B cell (primary cell): ENCODE measurements around the gene HOXB13. TPM values are rescaled to one million over a fixed set of nuclear protein-coding genes. Genes with fewer than 3 reads are reported as not detected.
A peak's percentile ranks its signal among the peaks of the same experiment; 100 is the strongest.

Source experiments
- ATAC-seq: fragments of 200-7000 bp; cut with Tn5 transposase; one replicate; pipeline ENCODE4 v1.10.0; 2021; ENCODE audit warnings: low read depth, mild to moderate bottlenecking, moderate number of reproducible peaks, moderate library complexity
- CTCF ChIA-PET: fragments of 350-600 bp; sonication (Branson Sonifier 250); formaldehyde crosslinking; loops from one replicate; lab custom pipeline; 2021; ENCODE audit warnings: antibody characterized with exemption, inconsistent platforms; lab: Charles Lee
- POLR2A ChIA-PET: fragments of 350-600 bp; sonication (Branson Sonifier 250); formaldehyde crosslinking; loops from one replicate; lab custom pipeline; 2021; ENCODE audit warnings: antibody characterized with exemption; lab: Charles Lee
- DNase-seq: peaks from one replicate; pipeline ENCODE4 v3.0.0; 2013
- H2AFZ ChIP-seq: 2 replicates; pipeline ENCODE4 v1.6.1; 2012; ENCODE audit warnings: mild to moderate bottlenecking, low read depth, low read length; ENCODE audit not compliant: insufficient read depth, poor library complexity, severe bottlenecking
- H3K27ac ChIP-seq, 2 donors: 1 replicate in 1 of 2; 2 replicates in 1 of 2; pipeline ENCODE4 v1.5.1; 2012 to 2013; ENCODE audit warnings: low read length in 2 of 2, mild to moderate bottlenecking in 2 of 2, moderate library complexity in 1 of 2
- H3K27me3 ChIP-seq, 4 experiments: fragments of 200-600 bp in 1 of 4; sonication (generic) in 1 of 4; replicated peaks in 1 of 4; 1 replicate in 2 of 4; 2 replicates in 2 of 4; pipeline versions ENCODE4 v1.6.1 to v1.7.0; 2013 to 2016; ENCODE audit warnings: low read length in 3 of 4, mild to moderate bottlenecking in 2 of 4, mixed read lengths in 1 of 4, moderate library complexity in 1 of 4; ENCODE audit not compliant: insufficient read depth in 4 of 4, control insufficient read depth in 3 of 4; ENCODE audit errors: control extremely low read depth in 1 of 4
- H3K36me3 ChIP-seq, 2 experiments: replicated peaks in 1 of 2; 1 replicate in 1 of 2; 2 replicates in 1 of 2; pipeline versions ENCODE4 v1.6.1 to v1.7.1; 2013; ENCODE audit warnings: low read length in 1 of 2; ENCODE audit not compliant: insufficient read depth in 2 of 2, control insufficient read depth in 1 of 2; ENCODE audit errors: control extremely low read depth in 1 of 2, extremely low read depth in 1 of 2
- H3K4me1 ChIP-seq, 2 donors: fragments of 200-600 bp in 1 of 2; sonication (generic) in 1 of 2; 1 replicate in 1 of 2; 2 replicates in 1 of 2; pipeline versions ENCODE4 v1.5.1 to v1.6.1; 2013 to 2017; ENCODE audit warnings: low read length in 2 of 2; ENCODE audit not compliant: control insufficient read depth in 2 of 2, insufficient read depth in 2 of 2
- H3K4me2 ChIP-seq: replicated peaks from 2 replicates; pipeline ENCODE3; 2012; ENCODE audit warnings: mild to moderate bottlenecking, low read depth, low read length; ENCODE audit not compliant: poor library complexity, severe bottlenecking
- H3K4me3 ChIP-seq, 5 experiments: fragments of 200-600 bp in 1 of 5; sonication (generic) in 1 of 5; 1 replicate in 3 of 5; 2 replicates in 2 of 5; pipeline versions ENCODE4 v1.5.1 to v1.7.0; 2011 to 2016; ENCODE audit warnings: low read length in 4 of 5, mild to moderate bottlenecking in 4 of 5, low read depth in 2 of 5, control low read depth in 1 of 5, moderate library complexity in 1 of 5; ENCODE audit not compliant: insufficient read depth in 1 of 5; ENCODE audit errors: control extremely low read depth in 1 of 5, extremely low read depth in 1 of 5
- H3K79me2 ChIP-seq: fragments of 200-600 bp; sonication (generic); one replicate; pipeline ENCODE4 v1.6.0; 2016; ENCODE audit warnings: low read length; ENCODE audit not compliant: control insufficient read depth, insufficient read depth
- H3K9ac ChIP-seq: fragments of 200-600 bp; sonication (generic); 2 replicates; pipeline ENCODE4 v1.6.1; 2017; ENCODE audit warnings: mild to moderate bottlenecking, low read length, moderate library complexity
- H3K9me3 ChIP-seq, 3 donors: one replicate each; pipeline versions ENCODE4 v1.6.1 to v1.7.1; 2013; ENCODE audit warnings: low read length in 2 of 3; ENCODE audit not compliant: control insufficient read depth in 2 of 3, insufficient read depth in 1 of 3; ENCODE audit errors: control extremely low read depth in 1 of 3
- H4K20me1 ChIP-seq: 2 replicates; pipeline ENCODE4 v1.6.0; 2012; ENCODE audit warnings: mild to moderate bottlenecking, low read length; ENCODE audit not compliant: insufficient read depth, control insufficient read depth, poor library complexity, severe bottlenecking
- H3K27ac Mint-ChIP-seq: one replicate; pipeline ENCODE4 v1.8.0; 2021; ENCODE audit warnings: mixed read lengths
- H3K27me3 Mint-ChIP-seq: one replicate; pipeline ENCODE4 v1.8.0; 2021; ENCODE audit warnings: mixed read lengths
- H3K4me1 Mint-ChIP-seq: one replicate; pipeline ENCODE4 v1.8.0; 2021; ENCODE audit warnings: mixed read lengths
- H3K4me3 Mint-ChIP-seq: one replicate; pipeline ENCODE4 v1.8.0; 2021; ENCODE audit warnings: mixed read lengths
- H3K9me3 Mint-ChIP-seq: one replicate; pipeline ENCODE4 v1.8.0; 2022; ENCODE audit warnings: mixed read lengths; ENCODE audit not compliant: insufficient read depth
- CTCF ChIP-seq: fragments of 200-600 bp; IDR thresholded peaks from one replicate; pipeline ENCODE4 v1.8.0; 2022; ENCODE audit warnings: antibody characterized with exemption, mild to moderate bottlenecking
- EZH2 ChIP-seq: IDR thresholded peaks from 2 replicates; pipeline ENCODE4 v1.6.1; 2012; ENCODE audit warnings: borderline replicate concordance, low read depth, mild to moderate bottlenecking, moderate library complexity, low read length; ENCODE audit not compliant: insufficient read depth, poor library complexity, severe bottlenecking
- WGBS: methylation state at CpG from one replicate; pipeline ENCODE4 v1.1.5; 2013; ENCODE audit warnings: missing lambda C conversion rate; ENCODE audit not compliant: insufficient coverage; 5-methylcytosine and 5-hydroxymethylcytosine counted together
- intact Hi-C: fragments of 100-400 bp; cut with micrococcal nuclease; formaldehyde crosslinking; loops from one replicate; pipeline ENCODE4 v1.10.0; 2022
- polyA plus RNA-seq: library from polyadenylated mRNA; depleted of rRNA; stranded (reverse); fragments of >200 nt; gene quantifications from 2 replicates; pipeline ENCODE4 v1.2.3, GENCODE V29; 2012
- total RNA-seq, 2 donors: library from RNA; stranded (reverse); fragments of 120-200 nt in 1 of 2; gene quantifications; 1 replicate in 1 of 2; 2 replicates in 1 of 2; pipeline versions ENCODE4 v1.2.3 to v1.2.4, GENCODE V29; 2013 to 2022

Gene HOXB13
- total and polyA plus RNA-seq, 2 donors (not counting 1 experiment from before 2014, with no cell fraction given): not detected

- no peaks in the 10 kb centered on the region for H3K79me2 ChIP-seq
- ATAC-seq (no peak), DNase-seq (no peak)
- H3K9me3 ChIP-seq: peaks cover 3 to 22% (median 4%) of the 10 kb centered on the region in 3 donors
- H3K27me3 Mint-ChIP-seq: peaks cover 85% of the 10 kb centered on the region
- H3K4me1 ChIP-seq: peaks cover 20 to 36% of the 10 kb centered on the region in 2 donors
- H2AFZ ChIP-seq: no peak overlapping the region
- no peak overlapping the region for H3K4me2 ChIP-seq
- WGBS: 17% methylated on average over 9 of the region's 14 CpGs
- no peak overlapping the region for H3K27ac ChIP-seq
- H4K20me1 ChIP-seq: no peaks in the 10 kb centered on the region
- H3K4me3 Mint-ChIP-seq: no peak overlapping the region
- H3K27me3 ChIP-seq: peaks cover 0 to 85% (median 63%) of the 10 kb centered on the region in 4 experiments
- POLR2A ChIA-PET: no interaction called here
- H3K4me1 Mint-ChIP-seq: peaks cover 18% of the 10 kb centered on the region
- H3K4me3 ChIP-seq: no peak overlapping the region
- CTCF ChIA-PET: interaction anchor here (1.0 to 1.2 kb wide), 3 partner anchors 11 to 70 kb away, joined by 4 read pairs; no protein-coding TSS in a partner anchor
- intact Hi-C loops: no loop called here
- H3K36me3 ChIP-seq: no peaks in the 10 kb centered on the region
- no peak for TF ChIP-seq CTCF
- H3K9ac ChIP-seq: no peak overlapping the region
- H3K9me3 Mint-ChIP-seq: no peaks in the 10 kb centered on the region
- H3K27ac Mint-ChIP-seq: no peak overlapping the region
Measured at GRCh38 chr17:48734333-48735061, 5.9 kb upstream of the HOXB13 start.

GRCh38 chr17:48733632-48734328 lies 5.2 kb upstream of the HOXB13 start:
- Mint-ChIP-seq H3K27ac (no peak overlapping the region), H3K4me3 (peak overlapping the region; percentile 8), H3K9me3 (no peaks in the 10 kb centered on the region), H3K27me3 (peaks cover 85% of the 10 kb centered on the region), H3K4me1 (peaks cover 16% of the 10 kb centered on the region)
- H3K27me3 ChIP-seq: peaks cover 0 to 84% (median 66%) of the 10 kb centered on the region in 4 experiments
- H3K9me3 ChIP-seq: peaks cover 0 to 21% (median 3%) of the 10 kb centered on the region in 3 donors
- no peak overlapping the region for H2AFZ ChIP-seq
- CTCF ChIA-PET: interaction anchor here (1.1 kb wide), 1 partner anchor 10 kb away, joined by 4 read pairs; no protein-coding TSS in a partner anchor
- H3K4me3 ChIP-seq: no peak overlapping the region
- TF ChIP-seq CTCF (no peak), EZH2 (no peak)
- H3K27ac ChIP-seq: no peak overlapping the region
- peaks cover 18 to 37% of the 10 kb centered on the region in 2 donors for H3K4me1 ChIP-seq
- intact Hi-C loops: no loop called here
- POLR2A ChIA-PET: no interaction called here
- ATAC-seq: no peak
- 24% methylated on average over 17 of the region's 22 CpGs for WGBS
- peak overlapping the region; percentile 59 for H3K4me2 ChIP-seq
- no peaks in the 10 kb centered on the region for H3K36me3 ChIP-seq
- DNase-seq: peak; percentile 9
- H4K20me1 ChIP-seq: no peaks in the 10 kb centered on the region
- H3K9ac ChIP-seq: no peak overlapping the region
- no peaks in the 10 kb centered on the region for H3K79me2 ChIP-seq
